OCI-LY3 (cell line): ENCODE data around the gene CTNNA3.

Source experiments
- CTCF ChIP-seq: fragments of 200-600, 300-600 bp; sonication (generic); IDR thresholded peaks from 2 replicates; pipeline ENCODE4 v1.5.1; 2014; ENCODE audit warnings: antibody characterized with exemption, low read length, low read depth
- EZH2phosphoT487 ChIP-seq: fragments of 200-600 bp; shearing (Covaris generic); IDR thresholded peaks from 2 replicates; pipeline ENCODE4 v1.6.1; 2018; ENCODE audit warnings: antibody characterized with exemption, mixed run types, low read depth

- TF ChIP-seq CTCF = no peak
- TF ChIP-seq EZH2phosphoT487 = no peak
These were observed 85.8 kb downstream of the CTNNA3 start for GRCh38 chr10:67609996-67610793.
